ENCODE results near the gene RAB40C. TPM values are rescaled to one million over a fixed set of nuclear protein-coding genes. Genes with fewer than 3 reads are reported as not detected.
A peak's percentile ranks its signal among the peaks of the same experiment; 100 is the strongest.

RAB40C gene
- total and polyA plus RNA-seq, 9 of the 15 experiments (the other 6 are each of a cell fraction or from before 2014, with no cell fraction given), result 0.17 to 23.4 (median 8.7) TPM

GRCh38 chr16:641326-642188 lies 51.7 kb downstream of the RAB40C start, which contains the start of gene MCRIP2 (continued):
- TF ChIP-seq STAT5B (CRISPR knock-in tag; IDR thresholded peaks at IDR 0.05) (no peak), E2F6 (IDR thresholded peaks at IDR 0.05; ENCODE audit: borderline replicate concordance in 1 of 2, extremely low read depth in 1 of 2, insufficient read depth in 1 of 2, insufficient read length in 1 of 2, low read depth in 1 of 2, low read length in 1 of 2, poor library complexity in 1 of 2, severe bottlenecking in 1 of 2) (peak; percentile 59 to 82), SP2 (IDR thresholded peaks at IDR 0.05; ENCODE audit: extremely low read depth, low read depth, low read length, poor library complexity, severe bottlenecking) (no peak), CLOCK (CRISPR knock-in tag; IDR thresholded peaks at IDR 0.05; ENCODE audit: borderline replicate concordance) (no peak), NFYB (IDR thresholded peaks at IDR 0.05; ENCODE audit: extremely low read depth, insufficient read length) (no peak), HDAC2 (IDR thresholded peaks at IDR 0.05) (no peak), ZNF77 (CRISPR knock-in tag; IDR thresholded peaks at IDR 0.05) (0 out of 2 replicates have a peak, but pooled peaks have one; percentile 36), TRIM24 (IDR thresholded peaks at IDR 0.05) (no peak), ETS1 (conservative IDR thresholded peaks at IDR 0.05; ENCODE audit: control insufficient read depth, low read depth, low read length) (0 out of 2 replicates have a peak, but pooled peaks have one; percentile 51)
- TF ChIP-seq, protein P1, sequence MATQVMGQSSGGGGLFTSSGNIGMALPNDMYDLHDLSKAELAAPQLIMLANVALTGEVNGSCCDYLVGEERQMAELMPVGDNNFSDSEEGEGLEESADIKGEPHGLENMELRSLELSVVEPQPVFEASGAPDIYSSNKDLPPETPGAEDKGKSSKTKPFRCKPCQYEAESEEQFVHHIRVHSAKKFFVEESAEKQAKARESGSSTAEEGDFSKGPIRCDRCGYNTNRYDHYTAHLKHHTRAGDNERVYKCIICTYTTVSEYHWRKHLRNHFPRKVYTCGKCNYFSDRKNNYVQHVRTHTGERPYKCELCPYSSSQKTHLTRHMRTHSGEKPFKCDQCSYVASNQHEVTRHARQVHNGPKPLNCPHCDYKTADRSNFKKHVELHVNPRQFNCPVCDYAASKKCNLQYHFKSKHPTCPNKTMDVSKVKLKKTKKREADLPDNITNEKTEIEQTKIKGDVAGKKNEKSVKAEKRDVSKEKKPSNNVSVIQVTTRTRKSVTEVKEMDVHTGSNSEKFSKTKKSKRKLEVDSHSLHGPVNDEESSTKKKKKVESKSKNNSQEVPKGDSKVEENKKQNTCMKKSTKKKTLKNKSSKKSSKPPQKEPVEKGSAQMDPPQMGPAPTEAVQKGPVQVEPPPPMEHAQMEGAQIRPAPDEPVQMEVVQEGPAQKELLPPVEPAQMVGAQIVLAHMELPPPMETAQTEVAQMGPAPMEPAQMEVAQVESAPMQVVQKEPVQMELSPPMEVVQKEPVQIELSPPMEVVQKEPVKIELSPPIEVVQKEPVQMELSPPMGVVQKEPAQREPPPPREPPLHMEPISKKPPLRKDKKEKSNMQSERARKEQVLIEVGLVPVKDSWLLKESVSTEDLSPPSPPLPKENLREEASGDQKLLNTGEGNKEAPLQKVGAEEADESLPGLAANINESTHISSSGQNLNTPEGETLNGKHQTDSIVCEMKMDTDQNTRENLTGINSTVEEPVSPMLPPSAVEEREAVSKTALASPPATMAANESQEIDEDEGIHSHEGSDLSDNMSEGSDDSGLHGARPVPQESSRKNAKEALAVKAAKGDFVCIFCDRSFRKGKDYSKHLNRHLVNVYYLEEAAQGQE (IDR thresholded peaks at IDR 0.05; ENCODE audit: borderline replicate concordance), result peak; percentile 43
- TF ChIP-seq, protein P1 (CRISPR knock-in tag; IDR thresholded peaks at IDR 0.05; ENCODE audit: low read depth), result no peak
